ENCODE results near the gene FAM111A.
"Not testable (repeated sequence)": the region's sequence is repeated elsewhere in the genome, so short reads cannot be mapped to it uniquely, and the experiment has no call there.

FAM111A gene

GRCh38 chr11:59142530-59143507 is at the start of gene FAM111A:
FAM111A (plus strand) TSS chr11:59142856; CDS start chr11:59148873, 6,017 bp downstream.
- peak; percentile 59 to 97 for DNase-seq

DNA sequence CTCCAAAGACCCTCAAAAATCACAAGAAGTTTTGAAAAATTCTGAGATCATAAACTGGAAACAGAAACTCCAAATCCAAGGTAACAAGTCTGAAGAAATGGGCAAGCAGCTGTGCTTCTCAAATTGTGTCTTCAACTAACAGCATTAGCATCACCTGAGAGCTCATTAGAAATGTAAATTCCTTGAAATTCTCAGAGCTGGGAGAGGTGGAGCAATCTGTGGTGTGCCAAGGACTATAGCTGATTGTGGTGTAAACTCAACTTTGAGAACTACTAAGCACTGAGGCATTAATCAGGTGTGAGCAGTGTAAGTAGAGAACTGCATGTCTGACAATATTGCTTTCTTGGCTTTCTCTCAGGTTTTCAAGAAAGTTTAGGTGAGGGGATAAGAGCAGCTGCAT is 49.1 kb upstream of the FAM111A start:
- not testable (repeated sequence) for DNase-seq

DNA sequence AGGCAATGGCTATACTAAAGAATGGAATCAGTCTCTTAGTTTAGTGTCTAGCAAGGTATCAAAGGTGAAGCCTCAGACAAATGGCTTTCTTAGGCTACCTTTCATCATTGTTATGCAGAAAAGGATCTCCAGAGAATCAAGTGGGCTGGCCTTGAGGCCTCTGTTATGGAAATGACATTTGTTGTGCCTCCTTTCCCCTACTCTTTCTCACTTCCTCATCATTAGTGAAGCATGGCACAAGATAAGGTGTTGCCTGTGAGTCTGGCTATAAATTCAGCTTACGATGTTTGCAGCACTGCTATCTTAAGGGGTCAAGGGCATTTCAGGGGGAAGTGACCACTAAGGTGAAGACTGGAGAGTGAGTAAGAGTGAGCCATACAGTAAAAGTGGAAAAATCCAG is 47.4 kb upstream of the FAM111A start:
- not testable (repeated sequence) for DNase-seq

GRCh38 chr11:59095972-59096575 is 46.6 kb upstream of the FAM111A start:
- DNase-seq: not testable (repeated sequence)

- peak; percentile 13 to 71 for DNase-seq
These were observed 45.4 kb upstream of the FAM111A start for GRCh38 chr11:59097113-59097708.

DNA sequence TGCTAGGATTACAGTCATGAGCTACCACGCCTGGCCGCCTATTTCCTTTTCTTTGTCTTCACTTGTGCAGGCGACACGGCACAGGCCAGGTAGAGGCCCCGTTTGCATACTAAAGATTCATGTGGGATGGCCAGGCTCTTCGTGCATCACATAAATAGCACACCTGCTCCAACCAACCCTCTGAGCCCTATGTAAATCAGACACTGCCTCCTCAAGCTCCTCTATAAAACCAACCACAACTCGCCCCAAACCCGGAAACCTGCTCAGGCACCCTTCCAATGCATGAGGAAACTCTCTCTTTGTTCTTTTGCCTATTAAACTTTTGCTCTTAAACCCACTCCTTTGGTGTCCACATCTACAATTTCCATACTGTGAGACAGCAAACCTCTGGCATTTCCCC is 44.7 kb upstream of the FAM111A start:
- DNase-seq: not testable (repeated sequence)

DNA sequence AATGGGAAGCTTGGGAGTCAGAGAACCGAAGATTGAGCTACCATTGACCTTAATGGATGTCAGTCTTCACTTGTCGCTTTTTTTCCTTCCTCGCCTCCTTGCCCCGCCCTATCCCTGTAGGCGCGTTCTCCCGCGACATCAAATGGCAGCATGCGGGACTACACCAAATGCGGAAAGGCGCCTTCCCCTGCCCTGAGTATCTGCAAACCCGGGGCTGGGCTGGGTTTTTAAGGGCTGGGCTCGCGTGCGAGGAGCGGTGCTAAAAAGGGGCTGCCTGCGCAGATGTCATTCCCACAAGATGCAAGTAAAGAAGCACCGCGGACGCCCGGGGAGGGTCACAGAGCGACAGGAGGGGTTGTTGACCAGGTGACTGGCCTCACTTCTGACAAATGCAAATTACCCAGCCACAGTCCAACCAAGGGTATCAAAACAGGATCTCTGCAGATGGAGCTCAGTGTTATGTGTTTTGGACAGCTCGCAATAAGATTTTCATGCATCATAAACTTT is 40.3 kb upstream of the FAM111A start:
- peak; percentile 26 to 74 for DNase-seq

DNA sequence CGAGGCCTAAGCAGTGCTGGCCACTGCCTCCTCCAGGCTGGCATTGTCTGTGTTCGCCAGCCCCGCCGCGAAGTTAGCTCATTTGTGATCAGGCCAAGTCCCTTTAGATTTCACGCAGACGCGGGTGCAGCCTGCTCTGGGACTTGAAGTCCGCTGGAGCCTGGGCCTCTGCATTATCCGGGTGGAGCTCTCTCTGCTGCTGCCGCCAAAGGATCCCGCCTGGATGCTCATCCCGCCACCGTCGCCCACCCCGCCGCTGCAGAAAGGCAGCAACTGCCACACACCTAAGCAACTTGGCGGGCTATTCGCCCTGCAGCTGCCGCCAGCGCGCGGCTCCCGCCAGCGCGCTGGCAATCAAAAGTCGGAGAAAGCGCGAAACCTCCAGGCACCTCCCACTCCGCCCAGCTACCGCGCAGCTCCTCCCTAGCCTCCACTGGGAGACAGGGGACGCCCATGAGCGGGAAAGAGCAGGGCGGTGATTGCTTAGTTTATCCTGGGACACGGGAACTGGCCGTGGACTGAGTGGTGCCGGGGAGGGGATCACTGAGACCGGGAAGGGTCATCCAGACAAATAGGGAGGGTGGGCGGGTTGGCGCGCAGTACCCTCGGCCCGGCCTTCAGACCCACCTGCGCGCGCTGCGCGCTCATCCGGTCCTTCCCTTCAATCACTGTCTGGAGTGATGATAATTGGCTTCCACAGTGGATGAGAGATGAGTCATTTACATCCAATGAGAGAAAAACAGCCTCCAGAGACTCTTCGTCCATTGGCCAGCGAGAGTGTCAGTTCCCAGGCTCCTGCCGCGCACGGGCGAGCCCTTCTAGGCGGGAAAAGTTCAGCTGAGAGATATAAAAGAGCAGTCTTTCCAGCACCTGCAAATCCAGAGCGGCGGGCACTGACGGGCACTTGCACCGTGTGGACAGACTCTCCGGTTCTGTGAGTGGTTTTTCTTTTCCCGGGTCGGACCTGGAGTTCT is 36.0 kb upstream of the FAM111A start, which contains the start of gene FAM111B:
TSS of gene FAM111B (plus strand) at position 875 of the 974 bp plus-strand sequence. CDS start 2,389 bp downstream, outside the sequence.
- DNase-seq: peak; percentile 28 to 60

DNA sequence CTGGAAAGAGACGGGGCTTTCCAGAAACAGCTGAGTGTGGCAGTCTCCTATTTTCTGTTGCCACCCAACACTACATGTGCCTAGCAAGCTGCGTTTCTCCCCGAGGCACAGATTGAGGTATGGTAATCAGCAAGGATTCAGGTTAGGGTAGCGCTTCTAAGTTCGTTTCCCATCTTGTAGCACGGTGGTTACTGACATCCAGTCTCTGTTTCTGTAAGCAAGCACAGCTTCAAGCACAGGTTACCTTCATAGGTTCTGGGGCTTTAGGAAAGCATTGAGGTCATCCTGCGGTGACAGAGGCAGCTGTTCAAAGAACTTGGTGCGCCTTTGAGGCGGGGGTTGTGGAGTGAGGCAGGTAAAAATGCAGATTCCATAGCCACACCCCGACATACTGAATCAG is 34.9 kb upstream of the FAM111A start:
- DNase-seq: not testable (repeated sequence)

DNA sequence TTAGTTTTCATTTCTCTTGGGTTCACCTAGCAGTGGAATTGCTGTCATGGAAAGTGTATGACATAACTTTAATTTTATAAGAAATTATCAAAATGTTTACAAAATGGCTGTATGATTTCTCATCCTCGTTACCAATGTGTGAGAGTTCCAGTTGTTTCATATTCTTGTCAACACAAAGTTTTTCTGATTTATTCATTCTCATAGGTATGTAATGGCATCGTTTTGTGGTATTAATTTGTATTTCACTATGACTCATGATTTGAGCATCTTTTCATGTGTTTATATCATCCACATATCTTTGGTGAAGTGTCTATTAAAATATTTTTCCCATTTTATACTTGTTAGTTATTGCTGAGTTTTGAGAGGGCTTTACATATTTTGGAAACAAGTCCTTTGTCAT is 30.2 kb upstream of the FAM111A start:
- no peak for DNase-seq

- no peak for DNase-seq
These were observed 28.3 kb upstream of the FAM111A start for GRCh38 chr11:59114344-59114743.

GRCh38 chr11:59115553-59115952 is 27.1 kb upstream of the FAM111A start:
- no peak for DNase-seq

DNA sequence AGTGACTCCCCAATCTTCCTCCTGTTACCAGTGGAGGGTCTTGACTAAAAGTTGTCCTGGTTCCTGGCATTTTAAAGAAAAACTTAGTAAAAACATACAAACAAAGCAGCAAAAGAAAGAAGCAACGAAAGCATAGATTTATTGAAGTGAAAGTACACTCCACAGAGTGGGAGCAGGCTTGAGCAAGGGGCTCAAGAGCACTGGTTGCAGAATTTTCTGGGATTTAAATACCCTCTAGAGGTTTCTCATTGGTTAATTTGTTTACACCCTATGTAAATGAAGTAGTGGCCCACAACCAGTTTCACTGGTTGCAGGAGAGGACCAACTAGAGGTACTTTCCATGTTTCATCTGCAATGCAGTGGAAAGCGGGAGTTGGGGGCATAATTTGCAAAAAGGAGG is 24.9 kb upstream of the FAM111A start:
- no peak for DNase-seq

DNA sequence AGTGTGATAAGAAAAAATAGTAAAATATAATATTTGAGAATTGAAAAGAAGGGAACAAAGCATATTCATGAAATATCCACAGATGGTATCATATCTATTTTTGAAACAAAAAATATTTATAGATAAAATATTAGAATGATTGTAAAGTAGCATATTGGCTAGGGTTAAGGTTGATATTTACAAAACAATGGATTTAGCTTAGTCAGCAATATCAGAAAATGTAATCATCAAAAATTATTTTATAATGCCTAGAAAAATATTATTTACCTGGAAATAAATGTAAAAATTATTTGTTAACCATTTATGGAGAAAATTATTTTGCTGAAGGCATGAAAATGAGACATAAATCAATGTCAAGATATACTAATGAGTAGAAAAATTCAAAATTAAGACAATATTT is 22.8 kb upstream of the FAM111A start:
- no peak for DNase-seq

GRCh38 chr11:59135648-59136461 is 6.8 kb upstream of the FAM111A start:
- peak; percentile 70 to 75 for DNase-seq

GRCh38 chr11:59136551-59136950 is 6.1 kb upstream of the FAM111A start:
- not testable (repeated sequence) for DNase-seq

GRCh38 chr11:59137190-59137589 is 5.5 kb upstream of the FAM111A start:
- DNase-seq: no peak

GRCh38 chr11:59138643-59139042 is 4.0 kb upstream of the FAM111A start:
- no peak for DNase-seq

GRCh38 chr11:59141191-59141590 is 1.5 kb upstream of the FAM111A start:
- DNase-seq: no peak

GRCh38 chr11:59141673-59142460 is 789 bp upstream of the FAM111A start:
- DNase-seq: no peak

Data from bone marrow (tissue), 2 donors.